ENCODE measurements around the gene KLK14.

KLK14 gene

GRCh38 chr19:51084505-51084904 is 1.8 kb upstream of the KLK14 start:
- no peak for DNase-seq

- DNase-seq: no peak
These were observed 1.1 kb upstream of the KLK14 start for GRCh38 chr19:51083783-51084182.

GRCh38 chr19:51083181-51083580 is 494 bp upstream of the KLK14 start:
- DNase-seq: no peak

GRCh38 chr19:51081476-51081875 is 1.2 kb downstream of the KLK14 start:
- DNase-seq: no peak

GRCh38 chr19:51079481-51080110 is 3.1 kb downstream of the KLK14 start:
- DNase-seq: no peak

- DNase-seq: no peak
These were observed 4.0 kb downstream of the KLK14 start for GRCh38 chr19:51078731-51079130.

GRCh38 chr19:51078104-51078503 is 4.6 kb downstream of the KLK14 start:
- DNase-seq: no peak

GRCh38 chr19:51076631-51077213 is 6.0 kb downstream of the KLK14 start:
- DNase-seq: no peak

- no peak for DNase-seq
These were observed 6.7 kb downstream of the KLK14 start for GRCh38 chr19:51075998-51076397.

- DNase-seq: peak; percentile 36
These were observed 11.6 kb downstream of the KLK14 start for GRCh38 chr19:51071095-51071405.

GRCh38 chr19:51070334-51071094 is 12.2 kb downstream of the KLK14 start:
- DNase-seq: no peak

- no peak for DNase-seq
These were observed 16.1 kb downstream of the KLK14 start for GRCh38 chr19:51066393-51067186.

- no peak for DNase-seq
These were observed 17.3 kb downstream of the KLK14 start for GRCh38 chr19:51065221-51065960.

- DNase-seq: no peak
These were observed 18.0 kb downstream of the KLK14 start, which contains the start of gene KLK13 for GRCh38 chr19:51064534-51065220. Gene KLK13 (minus strand): TSS chr19:51065092. CDS start chr19:51065067, 25 bp downstream.

GRCh38 chr19:51063664-51064063 is 19.0 kb downstream of the KLK14 start:
- DNase-seq: no peak

- DNase-seq: no peak
These were observed 21.7 kb downstream of the KLK14 start for GRCh38 chr19:51060973-51061372.

- no peak for DNase-seq
These were observed 22.4 kb downstream of the KLK14 start for GRCh38 chr19:51060336-51060735.

- DNase-seq: no peak
These were observed 23.0 kb downstream of the KLK14 start for GRCh38 chr19:51059715-51060114.

- no peak for DNase-seq
These were observed 26.8 kb downstream of the KLK14 start for GRCh38 chr19:51055866-51056265.

GRCh38 chr19:51047031-51047335 is 35.7 kb downstream of the KLK14 start:
- DNase-seq: no peak

GRCh38 chr19:51044327-51044726 is 38.4 kb downstream of the KLK14 start:
- no peak for DNase-seq

GRCh38 chr19:51043497-51043896 is 39.2 kb downstream of the KLK14 start:
- DNase-seq: no peak

Measured in NCI-H1436 treated with DMSO at 0.1 percent for 48 hours (cell line).